Panc1 (cell line): Measurements from ENCODE around the gene ALDH4A1. TPM values are rescaled to one million over a fixed set of nuclear protein-coding genes. Genes with fewer than 3 reads are reported as not detected.

Experiments used
- ATAC-seq: fragments of 200-7000 bp; cut with Tn5 transposase; 2 replicates; pipeline ENCODE4 v1.9.1; 2020; ENCODE audit warnings: mild to moderate bottlenecking, moderate library complexity
- BruUV-seq: library from RNA; stranded (reverse); fragments of 400-500 nt; replicated peaks from 2 replicates; lab custom pipeline; 2021; lab: Mats Ljungman, UMichigan
- CTCF ChIA-PET: fragments of 300-600 bp; sonication (Branson Sonifier 250); formaldehyde crosslinking; loops from one replicate; lab custom pipeline; 2022; ENCODE audit warnings: antibody characterized with exemption; lab: Charles Lee
- POLR2A ChIA-PET: fragments of 300-600 bp; sonication (Branson Sonifier 250); formaldehyde crosslinking; loops from one replicate; lab custom pipeline; 2022; ENCODE audit warnings: antibody characterized with exemption; lab: Charles Lee
- DNase-seq: peaks from one replicate; pipeline ENCODE4 v3.0.0-alpha.2; 2010; ENCODE audit warnings: low read depth, low spot score
- H3K27ac ChIP-seq: 2 replicates; pipeline ENCODE4 v1.5.1; 2011; ENCODE audit warnings: mild to moderate bottlenecking, low read length, inconsistent platforms
- H3K27me3 ChIP-seq: fragments of 200-500 bp; sonication (Bioruptor generic); 2 replicates; pipeline ENCODE4 v1.6.0; 2014; ENCODE audit warnings: low read length, inconsistent platforms; ENCODE audit not compliant: control insufficient read depth, insufficient read depth
- H3K36me3 ChIP-seq: fragments of 200-500 bp; sonication (Bioruptor generic); 2 replicates; pipeline ENCODE4 v1.5.1; 2014; ENCODE audit warnings: inconsistent platforms, mild to moderate bottlenecking, low read length, moderate library complexity; ENCODE audit not compliant: control insufficient read depth, insufficient read depth
- H3K4me1 ChIP-seq: 2 replicates; pipeline ENCODE4 v1.5.1; 2011; ENCODE audit warnings: inconsistent platforms, mild to moderate bottlenecking, low read length, moderate library complexity; ENCODE audit not compliant: control insufficient read depth, insufficient read depth
- H3K4me3 ChIP-seq, 2 experiments: 2 replicates each; pipeline ENCODE4 v1.5.1; 2011 to 2012; ENCODE audit warnings: low read depth in 2 of 2, low read length in 2 of 2, mild to moderate bottlenecking in 2 of 2, inconsistent platforms in 1 of 2, moderate library complexity in 1 of 2
- H3K9me3 ChIP-seq: fragments of 200-500 bp; sonication (Bioruptor generic); 2 replicates; pipeline ENCODE4 v1.5.1; 2014; ENCODE audit warnings: low read depth, mild to moderate bottlenecking, inconsistent platforms, low read length, moderate library complexity; ENCODE audit not compliant: control insufficient read depth, insufficient read depth
- CTCF ChIP-seq: fragments of 450-650 bp; IDR thresholded peaks from 2 replicates; pipeline ENCODE4 v1.5.1; 2017; ENCODE audit warnings: mild to moderate bottlenecking
- POLR2AphosphoS5 ChIP-seq: IDR thresholded peaks from 2 replicates; pipeline ENCODE4 v1.6.1; 2012; ENCODE audit warnings: mild to moderate bottlenecking, low read depth, low read length, moderate library complexity
- REST ChIP-seq, 2 experiments: IDR thresholded peaks; 2 replicates each; pipeline ENCODE4 v1.6.1; 2011 to 2012; ENCODE audit warnings: low read depth in 2 of 2, control low read depth in 1 of 2, low read length in 1 of 2, mild to moderate bottlenecking in 1 of 2, moderate library complexity in 1 of 2; ENCODE audit not compliant: insufficient read depth in 1 of 2
- SIN3A ChIP-seq: IDR thresholded peaks from 2 replicates; pipeline ENCODE4 v1.6.1; 2012; ENCODE audit warnings: low read depth, mild to moderate bottlenecking, low read length, moderate library complexity, borderline replicate concordance; ENCODE audit not compliant: insufficient read depth
- TCF7L2 ChIP-seq: IDR thresholded peaks from 2 replicates; pipeline ENCODE4 v1.6.1; 2011; ENCODE audit warnings: mild to moderate bottlenecking, low read depth, low read length, inconsistent platforms
- in situ Hi-C: cut with HindIII; loops from 2 replicates; pipeline ENCODE4 v1.10.0; 2016; ENCODE audit warnings: low sequenced_read_pairs, low pct_unique_long_range_greater_than_20kb
- intact Hi-C: fragments of 100-400 bp; cut with micrococcal nuclease; formaldehyde crosslinking; loops from one replicate; pipeline ENCODE4 v1.10.0; 2022; ENCODE audit not compliant: unreplicated experiment
- total RNA-seq: library from RNA; stranded (reverse); gene quantifications from one replicate; pipeline ENCODE4 v1.2.1, GENCODE V29; 2021; ENCODE audit not compliant: unreplicated experiment

The ALDH4A1 gene
- total RNA-seq, 1 experiment from 2014 or later: 21.7 TPM

- DNase-seq (no peak), ATAC-seq (peak; percentile 5; the same call in 1 of the 2 replicates)
- intact Hi-C loops (no loop called here), in situ Hi-C loops (no loop called here)
- Histone ChIP-seq H3K36me3 (no peaks in the 10 kb centered on the region), H3K4me1 (peaks cover 86% of the 10 kb centered on the region), H3K4me3 (peak overlapping the region in 1 of 2 experiments; percentile 85; a peak in 2 of 4 replicates), H3K27ac (peak overlapping the region; percentile 89), H3K9me3 (no peaks in the 10 kb centered on the region), H3K27me3 (no peaks in the 10 kb centered on the region)
- ChIA-PET CTCF (interaction anchor here (1.2 kb wide), 1 partner anchor 27 kb away, joined by 5 read pairs; no protein-coding TSS in a partner anchor), POLR2A (no interaction called here)
- TF ChIP-seq CTCF: no peak
- TF ChIP-seq TCF7L2: no peak
- no peak for TF ChIP-seq REST (IDR thresholded peaks at IDR 0.05; ENCODE audit: insufficient read depth in 1 of 2, low read depth in 2 of 2, low read length in 1 of 2)
- no peak for TF ChIP-seq POLR2AphosphoS5
- no peak for TF ChIP-seq SIN3A
- no TSS peak for BruUV-seq
These were observed 45.9 kb upstream of the ALDH4A1 start for GRCh38 chr1:18948048-18948912.

DNA sequence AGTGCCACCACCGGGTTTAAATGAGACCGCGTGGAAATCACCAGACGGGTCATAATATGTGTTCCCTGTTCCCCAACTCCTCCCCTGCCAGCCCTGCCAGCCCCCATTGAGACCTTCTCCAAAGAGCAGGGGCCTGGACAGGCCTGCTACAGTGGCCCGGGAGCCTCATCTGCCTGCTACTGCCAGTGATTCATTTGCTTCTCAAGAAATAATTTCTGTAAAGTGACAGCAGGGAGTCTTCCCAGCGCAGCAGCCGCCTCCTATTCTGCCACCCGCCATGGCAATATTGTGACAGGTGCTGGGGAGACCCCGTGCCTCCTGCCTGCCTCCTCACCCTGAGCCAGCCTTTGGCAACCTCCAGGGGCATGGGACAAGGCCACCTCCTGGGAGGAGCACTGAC is 45.2 kb upstream of the ALDH4A1 start:
- intact Hi-C loops (no loop called here), in situ Hi-C loops (no loop called here)
- ATAC-seq (no peak; the same call in 1 of the 2 replicates), DNase-seq (no peak)
- no peaks in the 10 kb centered on the region for H3K27me3 ChIP-seq
- ChIA-PET POLR2A (no interaction called here), CTCF (no interaction called here)
- no peaks in the 10 kb centered on the region for H3K9me3 ChIP-seq
- H3K4me3 ChIP-seq: peak overlapping the region in 1 of 2 experiments; percentile 34; a peak in 2 of 4 replicates
- no TSS peak for BruUV-seq
- no peaks in the 10 kb centered on the region for H3K36me3 ChIP-seq
- peaks cover 81% of the 10 kb centered on the region for H3K4me1 ChIP-seq
- no peak for TF ChIP-seq SIN3A
- H3K27ac ChIP-seq: peak overlapping the region; percentile 89
